ENCODE data around the gene ADAMTS19.

- TF ChIP-seq, protein P1, sequence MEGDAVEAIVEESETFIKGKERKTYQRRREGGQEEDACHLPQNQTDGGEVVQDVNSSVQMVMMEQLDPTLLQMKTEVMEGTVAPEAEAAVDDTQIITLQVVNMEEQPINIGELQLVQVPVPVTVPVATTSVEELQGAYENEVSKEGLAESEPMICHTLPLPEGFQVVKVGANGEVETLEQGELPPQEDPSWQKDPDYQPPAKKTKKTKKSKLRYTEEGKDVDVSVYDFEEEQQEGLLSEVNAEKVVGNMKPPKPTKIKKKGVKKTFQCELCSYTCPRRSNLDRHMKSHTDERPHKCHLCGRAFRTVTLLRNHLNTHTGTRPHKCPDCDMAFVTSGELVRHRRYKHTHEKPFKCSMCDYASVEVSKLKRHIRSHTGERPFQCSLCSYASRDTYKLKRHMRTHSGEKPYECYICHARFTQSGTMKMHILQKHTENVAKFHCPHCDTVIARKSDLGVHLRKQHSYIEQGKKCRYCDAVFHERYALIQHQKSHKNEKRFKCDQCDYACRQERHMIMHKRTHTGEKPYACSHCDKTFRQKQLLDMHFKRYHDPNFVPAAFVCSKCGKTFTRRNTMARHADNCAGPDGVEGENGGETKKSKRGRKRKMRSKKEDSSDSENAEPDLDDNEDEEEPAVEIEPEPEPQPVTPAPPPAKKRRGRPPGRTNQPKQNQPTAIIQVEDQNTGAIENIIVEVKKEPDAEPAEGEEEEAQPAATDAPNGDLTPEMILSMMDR (CRISPR knock-in tag; IDR thresholded peaks at IDR 0.05): no peak
- no peak for TF ChIP-seq CHD4 (IDR thresholded peaks at IDR 0.05; ENCODE audit: borderline replicate concordance, low read length)
- no peak for TF ChIP-seq ZNF660 (CRISPR knock-in tag; IDR thresholded peaks at IDR 0.05; ENCODE audit: borderline replicate concordance, low read depth)
- TF ChIP-seq EZH2 (conservative IDR thresholded peaks at IDR 0.05; ENCODE audit: low read depth, low read length): no peak
- TF ChIP-seq RAD51 (IDR thresholded peaks at IDR 0.05; ENCODE audit: borderline replicate concordance): no peak
- TF ChIP-seq, protein P2, sequence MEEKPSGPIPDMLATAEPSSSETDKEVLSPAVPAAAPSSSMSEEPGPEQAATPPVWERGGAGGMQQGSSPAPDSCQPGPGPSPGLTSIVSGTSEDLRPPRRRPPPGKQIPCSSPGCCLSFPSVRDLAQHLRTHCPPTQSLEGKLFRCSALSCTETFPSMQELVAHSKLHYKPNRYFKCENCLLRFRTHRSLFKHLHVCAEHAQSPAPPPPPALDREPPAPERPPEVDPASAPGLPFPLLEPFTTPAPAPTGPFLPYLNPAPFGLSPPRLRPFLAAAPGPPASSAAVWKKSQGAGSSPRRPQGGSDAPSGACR (CRISPR knock-in tag; IDR thresholded peaks at IDR 0.05): no peak
- TF ChIP-seq, protein P3, sequence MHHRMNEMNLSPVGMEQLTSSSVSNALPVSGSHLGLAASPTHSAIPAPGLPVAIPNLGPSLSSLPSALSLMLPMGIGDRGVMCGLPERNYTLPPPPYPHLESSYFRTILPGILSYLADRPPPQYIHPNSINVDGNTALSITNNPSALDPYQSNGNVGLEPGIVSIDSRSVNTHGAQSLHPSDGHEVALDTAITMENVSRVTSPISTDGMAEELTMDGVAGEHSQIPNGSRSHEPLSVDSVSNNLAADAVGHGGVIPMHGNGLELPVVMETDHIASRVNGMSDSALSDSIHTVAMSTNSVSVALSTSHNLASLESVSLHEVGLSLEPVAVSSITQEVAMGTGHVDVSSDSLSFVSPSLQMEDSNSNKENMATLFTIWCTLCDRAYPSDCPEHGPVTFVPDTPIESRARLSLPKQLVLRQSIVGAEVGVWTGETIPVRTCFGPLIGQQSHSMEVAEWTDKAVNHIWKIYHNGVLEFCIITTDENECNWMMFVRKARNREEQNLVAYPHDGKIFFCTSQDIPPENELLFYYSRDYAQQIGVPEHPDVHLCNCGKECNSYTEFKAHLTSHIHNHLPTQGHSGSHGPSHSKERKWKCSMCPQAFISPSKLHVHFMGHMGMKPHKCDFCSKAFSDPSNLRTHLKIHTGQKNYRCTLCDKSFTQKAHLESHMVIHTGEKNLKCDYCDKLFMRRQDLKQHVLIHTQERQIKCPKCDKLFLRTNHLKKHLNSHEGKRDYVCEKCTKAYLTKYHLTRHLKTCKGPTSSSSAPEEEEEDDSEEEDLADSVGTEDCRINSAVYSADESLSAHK (CRISPR knock-in tag; IDR thresholded peaks at IDR 0.05; ENCODE audit: borderline replicate concordance): no peak
- TF ChIP-seq, protein P4, sequence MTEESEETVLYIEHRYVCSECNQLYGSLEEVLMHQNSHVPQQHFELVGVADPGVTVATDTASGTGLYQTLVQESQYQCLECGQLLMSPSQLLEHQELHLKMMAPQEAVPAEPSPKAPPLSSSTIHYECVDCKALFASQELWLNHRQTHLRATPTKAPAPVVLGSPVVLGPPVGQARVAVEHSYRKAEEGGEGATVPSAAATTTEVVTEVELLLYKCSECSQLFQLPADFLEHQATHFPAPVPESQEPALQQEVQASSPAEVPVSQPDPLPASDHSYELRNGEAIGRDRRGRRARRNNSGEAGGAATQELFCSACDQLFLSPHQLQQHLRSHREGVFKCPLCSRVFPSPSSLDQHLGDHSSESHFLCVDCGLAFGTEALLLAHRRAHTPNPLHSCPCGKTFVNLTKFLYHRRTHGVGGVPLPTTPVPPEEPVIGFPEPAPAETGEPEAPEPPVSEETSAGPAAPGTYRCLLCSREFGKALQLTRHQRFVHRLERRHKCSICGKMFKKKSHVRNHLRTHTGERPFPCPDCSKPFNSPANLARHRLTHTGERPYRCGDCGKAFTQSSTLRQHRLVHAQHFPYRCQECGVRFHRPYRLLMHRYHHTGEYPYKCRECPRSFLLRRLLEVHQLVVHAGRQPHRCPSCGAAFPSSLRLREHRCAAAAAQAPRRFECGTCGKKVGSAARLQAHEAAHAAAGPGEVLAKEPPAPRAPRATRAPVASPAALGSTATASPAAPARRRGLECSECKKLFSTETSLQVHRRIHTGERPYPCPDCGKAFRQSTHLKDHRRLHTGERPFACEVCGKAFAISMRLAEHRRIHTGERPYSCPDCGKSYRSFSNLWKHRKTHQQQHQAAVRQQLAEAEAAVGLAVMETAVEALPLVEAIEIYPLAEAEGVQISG (CRISPR knock-in tag; IDR thresholded peaks at IDR 0.05): no peak
- no peak for TF ChIP-seq ARNT (IDR thresholded peaks at IDR 0.05)
- TF ChIP-seq GPN1 (CRISPR knock-in tag; IDR thresholded peaks at IDR 0.05; ENCODE audit: borderline replicate concordance): no peak
Measured at GRCh38 chr5:129506950-129507349, 46.9 kb downstream of the ADAMTS19 start.

Data from HepG2 (cell line).